SKM-1 (cell line): Measurements from ENCODE around the gene AP3D1.
A peak's percentile ranks its signal among the peaks of the same experiment; 100 is the strongest.
"Not testable (repeated sequence)": the region's sequence is repeated elsewhere in the genome, so short reads cannot be mapped to it uniquely, and the experiment has no call there.

Experiments used
- DNase-seq: peaks from one replicate; lab custom pipeline; 2025; ENCODE audit not compliant: unreplicated experiment; lab: John Stamatoyannopoulos, UW

The AP3D1 gene

DNA sequence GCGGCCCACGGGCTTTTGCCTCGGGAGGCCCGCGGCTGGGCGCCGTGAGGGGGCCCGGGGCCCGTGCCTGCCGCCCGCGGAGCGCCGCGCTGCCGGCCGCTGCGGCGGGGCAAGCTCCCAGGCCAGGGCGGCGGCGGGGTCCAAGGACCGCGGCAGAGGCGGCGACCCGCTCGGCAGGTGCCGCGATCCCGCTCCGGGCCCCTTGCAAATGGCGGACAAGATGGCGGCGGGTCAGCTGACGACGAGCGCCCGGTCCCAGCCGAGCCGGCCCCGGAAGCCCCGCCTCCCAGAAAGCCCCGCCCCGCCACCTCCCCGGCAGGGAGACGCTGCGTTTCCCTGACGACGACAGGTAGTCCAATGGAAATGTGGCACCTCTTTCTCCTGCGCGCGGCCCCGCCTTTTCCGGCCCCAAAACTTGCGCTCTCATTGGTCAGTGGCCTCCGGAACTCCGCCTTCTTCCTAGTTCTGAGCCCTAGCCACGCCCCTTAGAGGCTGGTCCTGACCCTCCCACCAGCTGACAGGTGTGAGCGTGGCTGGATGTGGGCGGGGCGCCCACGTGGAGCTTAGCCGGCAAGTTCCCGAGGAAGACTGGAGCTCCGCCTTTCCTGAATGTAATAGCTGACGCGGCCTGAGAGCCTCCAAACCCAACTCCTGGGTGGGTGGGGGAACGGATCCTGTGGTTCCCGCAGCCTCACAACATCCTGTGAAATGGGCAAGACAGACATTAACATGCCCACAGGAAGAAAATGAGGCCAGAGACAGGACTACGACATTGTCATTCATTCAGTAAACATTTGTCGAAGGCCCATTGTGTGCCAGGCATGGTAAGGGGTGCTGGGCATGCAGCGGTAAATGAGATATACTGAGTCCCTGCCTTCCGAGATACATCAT, at the start of gene AP3D1:
Gene AP3D1, minus strand, starts transcription at position 228 of the 891 bp plus-strand sequence. CDS start 232 bp downstream, outside the sequence.
- peak; percentile 83 for DNase-seq

DNA sequence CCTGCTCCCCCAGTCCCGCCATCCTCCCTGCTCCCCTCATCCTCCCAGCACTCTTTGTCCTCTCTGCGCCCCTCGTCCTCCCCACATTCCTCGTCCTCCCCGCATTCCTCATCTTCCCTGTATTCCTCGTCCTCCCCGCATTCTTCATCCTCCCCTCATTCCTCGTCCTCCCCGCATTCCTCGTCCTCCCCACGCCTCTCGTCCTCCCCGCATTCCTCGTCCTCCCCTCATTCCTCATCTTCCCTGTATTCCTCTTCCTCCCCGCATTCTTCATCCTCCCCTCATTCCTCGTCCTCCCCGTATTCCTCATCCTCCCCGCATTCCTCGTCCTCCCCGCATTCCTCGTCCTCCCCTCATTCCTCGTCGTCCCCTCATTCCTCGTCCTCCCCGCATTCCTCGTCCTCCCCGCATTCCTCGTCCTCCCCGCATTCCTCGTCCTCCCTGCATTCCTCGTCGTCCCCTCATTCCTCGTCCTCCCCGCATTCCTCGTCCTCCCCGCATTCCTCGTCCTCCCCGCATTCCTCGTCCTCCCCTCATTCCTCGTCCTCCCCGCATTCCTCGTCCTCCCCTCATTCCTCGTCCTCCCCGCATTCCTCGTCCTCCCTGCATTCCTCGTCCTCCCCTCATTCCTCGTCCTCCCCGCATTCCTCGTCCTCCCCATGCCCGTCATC, 49.4 kb upstream of the AP3D1 start:
- DNase-seq: not testable (repeated sequence)

GRCh38 chr19:2199861-2200623, 48.7 kb upstream of the AP3D1 start:
- DNase-seq: no peak

GRCh38 chr19:2199215-2199614, 47.8 kb upstream of the AP3D1 start:
- DNase-seq: no peak

DNA sequence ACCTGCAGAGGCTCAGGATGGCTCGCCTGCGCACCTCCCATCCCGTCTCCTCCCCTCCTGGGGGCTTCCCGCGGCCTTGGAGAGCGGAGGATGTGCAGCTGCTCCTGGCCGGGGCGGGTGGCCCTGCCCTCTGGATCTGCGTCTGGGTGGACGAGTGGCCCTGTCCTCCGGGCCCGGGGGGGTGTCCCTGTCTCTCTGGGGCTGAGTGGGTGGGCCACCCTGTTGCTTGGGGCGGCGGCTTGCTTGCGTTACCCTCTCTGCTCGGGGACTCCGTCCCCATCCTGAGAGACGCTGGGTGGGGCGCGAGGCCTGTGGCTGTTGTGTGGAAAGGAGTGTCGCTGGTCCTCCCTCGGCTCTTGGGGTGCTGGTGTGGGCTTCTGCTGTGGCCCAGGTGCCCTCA, 47.0 kb upstream of the AP3D1 start:
- no peak for DNase-seq

DNA sequence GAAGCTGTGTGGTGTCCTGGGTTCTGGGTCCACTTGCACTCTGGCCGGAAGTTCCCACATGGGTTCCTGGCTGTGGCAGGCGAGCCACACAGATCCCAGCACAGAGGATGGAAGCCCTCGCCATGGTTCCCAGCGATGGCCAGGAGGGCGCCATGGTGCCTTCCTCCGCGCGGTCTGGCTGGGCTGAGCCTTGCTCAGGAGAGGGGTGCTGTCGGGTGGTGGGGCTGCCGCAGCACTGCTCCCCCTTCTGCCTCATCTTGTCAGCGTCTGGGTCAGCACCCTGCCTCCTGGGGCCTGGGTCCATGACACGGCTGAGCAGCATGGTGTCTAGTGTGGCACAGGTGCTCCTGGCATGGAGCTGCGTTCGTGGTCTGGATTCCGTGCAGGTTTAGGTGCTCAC, 45.9 kb upstream of the AP3D1 start:
- DNase-seq: no peak

DNA sequence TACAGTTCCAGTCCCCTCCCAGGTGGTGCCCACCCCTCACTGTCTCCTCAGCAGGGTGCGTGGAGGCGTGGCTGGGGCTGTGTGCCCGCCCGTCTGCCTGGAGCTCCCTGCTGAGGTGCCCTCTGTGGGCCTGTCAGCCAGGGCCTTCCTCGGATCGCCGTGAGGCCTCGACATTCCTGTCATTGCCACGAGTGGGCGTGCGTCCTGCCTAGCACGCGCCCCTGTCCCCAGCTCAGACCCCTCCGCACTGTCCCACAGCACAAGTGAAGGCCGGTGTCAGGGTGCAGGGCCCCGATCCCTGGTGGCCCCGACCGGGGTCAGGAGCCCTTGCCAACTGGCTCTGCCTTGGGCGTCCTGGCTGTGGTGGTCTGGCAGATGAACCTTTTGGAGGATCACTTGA, 44.5 kb upstream of the AP3D1 start:
- no peak for DNase-seq

DNA sequence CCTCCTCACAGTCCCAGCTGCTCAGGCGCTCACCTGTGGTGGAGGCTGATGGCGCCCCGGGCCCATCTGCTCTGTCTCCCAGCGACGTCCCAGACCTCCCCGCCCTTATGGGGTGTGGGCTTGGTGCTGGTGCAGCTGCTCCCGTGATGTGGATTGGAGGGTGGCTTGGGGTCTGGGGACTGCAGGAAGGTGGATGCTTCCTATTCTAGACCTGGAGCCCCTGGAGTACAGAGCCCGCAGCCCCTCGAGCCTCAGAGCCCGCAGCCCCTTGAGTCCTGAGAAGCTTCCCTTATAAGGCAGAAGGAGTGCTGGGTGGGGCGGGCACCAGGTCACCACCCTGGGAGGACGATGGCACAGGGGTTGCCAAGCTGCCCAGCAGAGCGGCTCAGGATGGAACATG, 44.0 kb upstream of the AP3D1 start:
- DNase-seq: no peak

- no peak for DNase-seq
These were observed 43.2 kb upstream of the AP3D1 start for GRCh38 chr19:2194513-2195078.

- no peak for DNase-seq
These were observed 42.4 kb upstream of the AP3D1 start for GRCh38 chr19:2193807-2194206.

DNA sequence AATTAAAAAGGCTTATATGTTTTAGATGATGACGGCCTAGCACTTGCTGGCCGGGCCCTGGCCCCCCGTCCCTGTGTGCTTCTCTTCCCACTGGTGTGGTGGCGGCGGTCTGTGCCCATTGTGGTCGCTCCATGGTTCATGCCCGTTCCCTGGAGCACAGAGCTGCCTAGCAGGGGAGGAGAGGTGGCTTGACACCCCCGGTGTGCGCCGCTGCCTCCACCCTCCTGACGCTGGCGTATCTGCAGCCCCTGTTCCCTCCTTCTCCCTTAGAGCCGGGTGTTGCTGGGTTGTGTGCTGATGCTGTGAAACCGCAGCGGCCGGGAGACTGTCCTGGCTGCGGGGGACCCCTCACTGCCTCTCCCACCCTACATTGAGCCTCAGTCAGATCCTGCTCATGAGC, 41.5 kb upstream of the AP3D1 start:
- DNase-seq: no peak

DNA sequence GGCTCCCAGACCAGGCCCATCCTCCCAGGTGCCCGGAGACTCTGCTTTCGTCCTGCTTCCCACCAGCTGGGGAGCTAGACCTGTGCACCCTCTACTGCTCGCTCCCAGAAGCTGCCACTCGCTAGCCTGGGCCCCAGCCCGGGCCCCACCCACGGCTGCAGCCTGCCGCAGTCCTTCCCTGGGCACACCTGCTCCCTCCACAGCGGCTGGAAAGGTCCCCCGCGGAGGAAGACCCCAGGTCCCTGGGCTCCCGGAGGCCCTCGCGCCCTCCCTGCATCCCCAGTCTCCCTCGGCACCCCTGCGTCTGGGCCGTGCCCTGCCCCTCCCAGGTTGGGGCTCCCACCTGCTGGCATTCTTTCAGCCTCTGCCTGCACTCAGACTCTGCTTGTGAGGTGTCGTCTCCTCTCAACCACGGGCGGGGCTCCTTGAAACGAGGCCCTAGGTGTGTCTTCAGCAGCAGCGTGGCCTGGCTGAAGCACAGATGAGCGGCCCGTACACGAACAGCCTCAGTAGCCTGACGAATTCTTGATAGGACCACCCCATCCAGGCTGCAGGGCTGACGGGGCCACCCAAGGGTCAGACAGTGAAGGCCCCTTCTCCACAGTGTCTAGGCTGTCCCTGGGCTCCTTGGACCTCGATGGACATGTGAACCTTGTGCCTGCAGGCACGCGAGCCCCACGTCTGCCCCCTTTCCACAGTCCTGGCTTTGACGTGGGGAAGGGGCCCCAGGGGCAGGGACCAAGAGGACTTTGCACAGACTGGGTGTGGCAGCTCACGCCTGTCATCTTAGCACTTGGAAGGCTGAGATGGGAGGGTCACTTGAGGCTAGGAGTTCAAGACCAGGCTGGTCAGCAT, 40.3 kb upstream of the AP3D1 start:
- DNase-seq: no peak

DNA sequence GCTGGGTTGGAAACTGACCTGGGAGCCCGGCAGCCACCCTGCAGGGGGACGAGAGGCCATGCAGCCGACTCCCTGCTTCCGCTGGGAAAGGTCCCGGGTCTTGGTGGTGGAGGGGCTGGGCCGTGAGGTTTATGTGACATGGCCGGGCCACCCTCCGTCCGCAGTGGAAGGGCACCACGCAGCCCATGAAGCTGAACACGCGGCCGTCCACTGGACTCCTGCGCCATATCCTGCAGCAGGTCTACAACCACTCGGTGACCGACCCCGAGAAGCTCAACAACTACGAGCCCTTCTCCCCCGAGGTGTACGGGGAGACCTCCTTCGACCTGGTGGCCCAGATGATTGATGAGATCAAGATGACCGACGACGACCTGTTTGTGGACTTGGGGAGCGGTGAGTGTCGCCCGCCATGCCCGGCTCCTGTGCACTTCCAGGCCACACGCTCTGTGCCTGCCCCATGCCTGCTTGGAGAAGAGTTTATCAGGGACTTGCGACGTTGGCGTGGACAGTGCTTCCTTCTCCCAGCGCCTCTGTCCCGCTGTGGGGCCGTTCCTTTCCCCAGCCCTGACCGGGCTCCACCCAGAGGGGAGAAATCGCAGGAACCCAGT, 39.6 kb upstream of the AP3D1 start:
- DNase-seq: no peak

DNA sequence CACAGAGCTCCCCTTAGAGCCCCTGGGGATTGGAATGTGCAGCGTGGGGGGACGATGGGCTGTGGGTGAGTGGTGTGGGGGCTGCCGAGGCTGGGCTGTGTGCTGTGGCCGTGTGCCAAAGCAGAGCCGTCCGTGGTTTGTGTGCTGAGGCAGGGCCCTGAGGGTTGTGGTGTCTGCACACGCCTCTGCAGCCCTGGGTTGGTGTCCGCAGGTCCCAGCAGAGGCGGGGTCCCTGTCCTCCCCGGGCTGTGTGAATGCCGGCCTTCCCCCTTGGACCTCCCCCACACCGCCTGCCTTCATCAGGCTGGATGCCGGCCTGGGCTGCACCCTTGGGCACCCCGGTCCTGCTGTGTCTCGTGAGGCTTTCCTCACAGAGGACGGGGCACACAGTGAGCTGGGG, 38.5 kb upstream of the AP3D1 start:
- DNase-seq: no peak

GRCh38 chr19:2188708-2189385, 37.5 kb upstream of the AP3D1 start:
- DNase-seq: no peak

- no peak for DNase-seq
These were observed 35.8 kb upstream of the AP3D1 start for GRCh38 chr19:2187159-2187558.

- DNase-seq: no peak
These were observed 34.9 kb upstream of the AP3D1 start for GRCh38 chr19:2186071-2186846.

- no peak for DNase-seq
These were observed 34.3 kb upstream of the AP3D1 start for GRCh38 chr19:2185734-2186070.
